WTC11 (cell line): ENCODE data around the gene ADGRV1. TPM values are rescaled to one million over a fixed set of nuclear protein-coding genes. Genes with fewer than 3 reads are reported as not detected.

Experiments used
- ATAC-seq: fragments of 200-7000 bp; cut with Tn5 transposase; 2 replicates; pipeline ENCODE4 v1.10.0; 2021; ENCODE audit warnings: mild to moderate bottlenecking, moderate library complexity
- CTCF ChIA-PET: fragments of 300-600 bp; sonication (Branson Sonifier 250); formaldehyde crosslinking; loops from one replicate; lab custom pipeline; 2021; ENCODE audit warnings: antibody characterized with exemption; lab: Charles Lee
- POLR2A ChIA-PET: fragments of 350-600 bp; sonication (Branson Sonifier 250); formaldehyde crosslinking; loops from one replicate; lab custom pipeline; 2021; ENCODE audit warnings: antibody characterized with exemption; lab: Charles Lee
- DNase-seq: peaks from one replicate; pipeline ENCODE4 v3.0.0; 2021; ENCODE audit warnings: low spot score
- H3K27ac Mint-ChIP-seq: 2 replicates; pipeline ENCODE4 v1.8.0; 2021; ENCODE audit warnings: mixed read lengths
- H3K27me3 Mint-ChIP-seq: 2 replicates; pipeline ENCODE4 v1.8.0; 2021; ENCODE audit warnings: low read depth, mild to moderate bottlenecking, moderate library complexity, mixed read lengths
- H3K36me3 Mint-ChIP-seq: 2 replicates; pipeline ENCODE4 v1.8.0; 2021; ENCODE audit warnings: mixed read lengths
- H3K4me1 Mint-ChIP-seq: 2 replicates; pipeline ENCODE4 v1.8.0; 2022; ENCODE audit warnings: mixed read lengths
- H3K4me3 Mint-ChIP-seq: 2 replicates; pipeline ENCODE4 v1.8.0; 2021; ENCODE audit warnings: mild to moderate bottlenecking, moderate library complexity, mixed read lengths
- H3K9me3 Mint-ChIP-seq: 2 replicates; pipeline ENCODE4 v1.8.0; 2021; ENCODE audit warnings: mixed read lengths
- CBFB ChIP-seq: sonication (generic); formaldehyde crosslinking; IDR thresholded peaks from 2 replicates; pipeline ENCODE4 v1.8.1; 2022; ENCODE audit warnings: mild to moderate bottlenecking, low read depth, missing genetic modification reagents
- CDX4 ChIP-seq: fragments of 250-450 bp; sonication (Bioruptor Pico); IDR thresholded peaks from 2 replicates; pipeline ENCODE4 v1.9.0; 2021; ENCODE audit warnings: moderate library complexity, mild to moderate bottlenecking, inconsistent platforms, borderline replicate concordance
- E2F1 ChIP-seq: sonication (generic); formaldehyde crosslinking; IDR thresholded peaks from 2 replicates; pipeline ENCODE4 v1.8.0; 2022; ENCODE audit warnings: mild to moderate bottlenecking, missing genetic modification reagents
- ESRRA ChIP-seq: sonication (generic); formaldehyde crosslinking; IDR thresholded peaks from 2 replicates; pipeline ENCODE4 v1.8.1; 2022; ENCODE audit warnings: mild to moderate bottlenecking, missing genetic modification reagents, borderline replicate concordance
- GABPB1 ChIP-seq: sonication (generic); formaldehyde crosslinking; IDR thresholded peaks from 2 replicates; pipeline ENCODE4 v1.8.1; 2023; ENCODE audit warnings: mild to moderate bottlenecking, missing genetic modification reagents
- JUN ChIP-seq: sonication (generic); formaldehyde crosslinking; IDR thresholded peaks from 2 replicates; pipeline ENCODE4 v1.8.0; 2023; ENCODE audit warnings: mild to moderate bottlenecking, missing genetic modification reagents
- MXD4 ChIP-seq: fragments of 250-450 bp; sonication (Bioruptor Pico); IDR thresholded peaks from 2 replicates; pipeline ENCODE4 v1.8.0; 2021; ENCODE audit warnings: mild to moderate bottlenecking, moderate library complexity, borderline replicate concordance
- NFATC4 ChIP-seq: fragments of 250-450 bp; sonication (Bioruptor Pico); IDR thresholded peaks from 2 replicates; pipeline ENCODE4 v1.9.0; 2021; ENCODE audit warnings: mild to moderate bottlenecking
- PRRX2 ChIP-seq: fragments of 250-450 bp; sonication (Bioruptor Pico); IDR thresholded peaks from 2 replicates; pipeline ENCODE4 v1.8.0; 2021; ENCODE audit warnings: mild to moderate bottlenecking
- TCF7 ChIP-seq: sonication (generic); formaldehyde crosslinking; IDR thresholded peaks from 2 replicates; pipeline ENCODE4 v1.8.0; 2022; ENCODE audit warnings: mild to moderate bottlenecking, low read depth, missing genetic modification reagents, moderate library complexity
- TEAD4 ChIP-seq: sonication (generic); formaldehyde crosslinking; IDR thresholded peaks from 2 replicates; pipeline ENCODE4 v1.8.0; 2022; ENCODE audit warnings: mild to moderate bottlenecking, missing genetic modification reagents
- ZNF219 ChIP-seq: sonication (generic); formaldehyde crosslinking; IDR thresholded peaks from 2 replicates; pipeline ENCODE4 v1.8.0; 2023; ENCODE audit warnings: missing genetic modification reagents, mild to moderate bottlenecking, borderline replicate concordance
- ZNF232 ChIP-seq: sonication (generic); formaldehyde crosslinking; IDR thresholded peaks from 2 replicates; pipeline ENCODE4 v1.8.0; 2022; ENCODE audit warnings: mild to moderate bottlenecking, missing genetic modification reagents
- ZNF281 ChIP-seq: sonication (generic); formaldehyde crosslinking; IDR thresholded peaks from 2 replicates; pipeline ENCODE4 v1.8.0; 2023; ENCODE audit warnings: mild to moderate bottlenecking, missing genetic modification reagents
- ZNF317 ChIP-seq: sonication (generic); formaldehyde crosslinking; IDR thresholded peaks from 2 replicates; pipeline ENCODE4 v1.8.1; 2023; ENCODE audit warnings: low read depth, mild to moderate bottlenecking, moderate library complexity, missing genetic modification reagents, borderline replicate concordance
- ZNF396 ChIP-seq: fragments of 250-450 bp; sonication (Bioruptor Pico); IDR thresholded peaks from 2 replicates; pipeline ENCODE4 v1.8.0; 2021; ENCODE audit warnings: mild to moderate bottlenecking, moderate library complexity, borderline replicate concordance
- ZNF425 ChIP-seq: fragments of 250-450 bp; sonication (Bioruptor Pico); conservative IDR thresholded peaks from 2 replicates; pipeline ENCODE4 v1.9.0; 2021; ENCODE audit warnings: mild to moderate bottlenecking
- ZNF671 ChIP-seq: fragments of 250-450 bp; sonication (Bioruptor Pico); IDR thresholded peaks from 2 replicates; pipeline ENCODE4 v1.8.0; 2021; ENCODE audit warnings: mild to moderate bottlenecking
- total RNA-seq: library from RNA; stranded (reverse); gene quantifications from 3 replicates; pipeline ENCODE4 v1.2.3, GENCODE V29; 2021
- TF ChIP-seq, protein P1 (sequence below): fragments of 250-450 bp; sonication (Bioruptor Pico); IDR thresholded peaks from 2 replicates; pipeline ENCODE4 v2.1.2; 2022; ENCODE audit warnings: mild to moderate bottlenecking, moderate library complexity
- TF ChIP-seq, protein P2 (sequence below): fragments of 250-450 bp; sonication (Bioruptor Pico); IDR thresholded peaks from 2 replicates; pipeline ENCODE4 v1.8.0; 2021; ENCODE audit warnings: mild to moderate bottlenecking

ADGRV1 gene
- total RNA-seq, 1 experiment from 2014 or later, result 74.5 TPM

- TF ChIP-seq ZNF317 (CRISPR knock-in tag), result no peak
- TF ChIP-seq JUN (CRISPR knock-in tag), result no peak
- no peak for TF ChIP-seq ESRRA (CRISPR knock-in tag)
- no peak for TF ChIP-seq E2F1
These were observed 9.4 kb upstream of the ADGRV1 start (continued) for GRCh38 chr5:90549223-90549622.

DNA sequence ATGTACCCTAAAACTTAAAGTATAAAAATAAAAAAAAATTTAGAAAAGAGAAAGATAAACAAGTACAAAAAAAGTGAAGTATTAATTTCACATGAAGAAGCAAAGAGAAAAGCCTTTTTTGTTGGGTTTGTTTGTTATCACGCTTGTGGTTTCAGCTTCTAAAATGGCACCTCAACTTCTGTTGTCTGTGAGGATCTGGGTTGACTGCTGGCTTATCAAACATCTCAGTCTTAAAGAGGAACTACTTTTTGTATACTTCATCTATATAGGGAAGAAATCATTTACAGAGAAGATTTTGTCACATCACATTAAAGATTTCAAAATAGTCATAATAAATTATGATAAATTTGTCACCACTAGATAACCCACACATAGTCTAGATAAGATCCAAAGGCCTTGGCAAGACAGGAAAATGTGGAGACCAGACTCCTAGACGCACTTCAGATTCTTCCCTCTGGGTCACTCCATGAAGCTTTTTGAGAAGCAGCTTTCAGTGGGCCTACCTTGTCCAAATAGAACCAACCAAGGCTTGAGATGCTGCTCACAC, 8.8 kb upstream of the ADGRV1 start:
- TF ChIP-seq ZNF219 (CRISPR knock-in tag), result no peak
- Mint-ChIP-seq H3K27ac (no peak overlapping the region), H3K27me3 (no peaks in the 10 kb centered on the region), H3K36me3 (no peaks in the 10 kb centered on the region), H3K4me1 (peaks cover 49% of the 10 kb centered on the region), H3K9me3 (peaks cover 6% of the 10 kb centered on the region; the same call in 1 of the 2 replicates), H3K4me3 (no peak overlapping the region)
- CTCF ChIA-PET, result no interaction called here
- ATAC-seq, result no peak
- POLR2A ChIA-PET, result interaction anchor here (0.6 kb wide), 1 partner anchor 54 kb away, joined by 3 read pairs; no protein-coding TSS in a partner anchor
- DNase-seq, result no peak

DNA sequence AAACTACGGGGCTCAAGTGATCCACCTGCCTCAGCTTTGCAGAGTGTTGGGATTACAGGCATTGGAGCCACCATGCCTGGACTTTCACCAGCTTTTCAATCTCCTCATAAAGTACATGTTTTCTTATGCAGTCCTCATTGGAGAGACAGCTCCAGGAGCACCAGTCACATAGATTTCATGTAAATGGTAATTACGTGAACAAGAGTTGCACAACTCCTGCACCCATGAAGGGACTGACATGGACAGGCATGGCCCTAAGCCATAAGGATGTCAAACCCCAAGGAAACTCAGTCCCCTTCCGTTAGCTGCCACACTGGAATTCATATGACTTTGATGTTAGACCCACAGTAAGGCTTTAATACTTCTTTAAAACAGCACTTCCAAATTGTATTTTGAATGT, 7.6 kb upstream of the ADGRV1 start:
- H3K4me3 Mint-ChIP-seq, result no peak overlapping the region
- H3K9me3 Mint-ChIP-seq, result peaks cover 6% of the 10 kb centered on the region; the same call in 1 of the 2 replicates
- peaks cover 55% of the 10 kb centered on the region for H3K4me1 Mint-ChIP-seq
- POLR2A ChIA-PET, result no interaction called here
- TF ChIP-seq PRRX2 (CRISPR knock-in tag), result no peak
- TF ChIP-seq, protein P1, sequence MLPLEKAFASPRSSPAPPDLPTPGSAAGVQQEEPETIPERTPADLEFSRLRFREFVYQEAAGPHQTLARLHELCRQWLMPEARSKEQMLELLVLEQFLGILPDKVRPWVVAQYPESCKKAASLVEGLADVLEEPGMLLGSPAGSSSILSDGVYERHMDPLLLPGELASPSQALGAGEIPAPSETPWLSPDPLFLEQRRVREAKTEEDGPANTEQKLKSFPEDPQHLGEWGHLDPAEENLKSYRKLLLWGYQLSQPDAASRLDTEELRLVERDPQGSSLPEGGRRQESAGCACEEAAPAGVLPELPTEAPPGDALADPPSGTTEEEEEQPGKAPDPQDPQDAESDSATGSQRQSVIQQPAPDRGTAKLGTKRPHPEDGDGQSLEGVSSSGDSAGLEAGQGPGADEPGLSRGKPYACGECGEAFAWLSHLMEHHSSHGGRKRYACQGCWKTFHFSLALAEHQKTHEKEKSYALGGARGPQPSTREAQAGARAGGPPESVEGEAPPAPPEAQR (CRISPR knock-in tag), result no peak
- TF ChIP-seq ZNF232 (CRISPR knock-in tag), result no peak
- TF ChIP-seq TCF7 (CRISPR knock-in tag), result no peak
- TF ChIP-seq ZNF281 (CRISPR knock-in tag), result no peak
- TF ChIP-seq NFATC4, result no peak
- no peak for TF ChIP-seq ZNF671 (CRISPR knock-in tag)
- TF ChIP-seq, protein P2, sequence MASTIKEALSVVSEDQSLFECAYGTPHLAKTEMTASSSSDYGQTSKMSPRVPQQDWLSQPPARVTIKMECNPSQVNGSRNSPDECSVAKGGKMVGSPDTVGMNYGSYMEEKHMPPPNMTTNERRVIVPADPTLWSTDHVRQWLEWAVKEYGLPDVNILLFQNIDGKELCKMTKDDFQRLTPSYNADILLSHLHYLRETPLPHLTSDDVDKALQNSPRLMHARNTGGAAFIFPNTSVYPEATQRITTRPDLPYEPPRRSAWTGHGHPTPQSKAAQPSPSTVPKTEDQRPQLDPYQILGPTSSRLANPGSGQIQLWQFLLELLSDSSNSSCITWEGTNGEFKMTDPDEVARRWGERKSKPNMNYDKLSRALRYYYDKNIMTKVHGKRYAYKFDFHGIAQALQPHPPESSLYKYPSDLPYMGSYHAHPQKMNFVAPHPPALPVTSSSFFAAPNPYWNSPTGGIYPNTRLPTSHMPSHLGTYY (CRISPR knock-in tag), result no peak
- TF ChIP-seq ZNF396 (CRISPR knock-in tag), result no peak
- TF ChIP-seq CBFB (CRISPR knock-in tag), result no peak
- no peak for TF ChIP-seq TEAD4 (CRISPR knock-in tag)
- no peak for TF ChIP-seq CDX4 (CRISPR knock-in tag)
- no peak for TF ChIP-seq GABPB1 (CRISPR knock-in tag)
- TF ChIP-seq ZNF425, result no peak
- TF ChIP-seq E2F1, result no peak
- TF ChIP-seq MXD4 (CRISPR knock-in tag), result no peak
- TF ChIP-seq, all 79 proteins: peak for 0
- Mint-ChIP-seq H3K27me3 (no peaks in the 10 kb centered on the region), H3K27ac (no peak overlapping the region), H3K36me3 (no peaks in the 10 kb centered on the region)
- no peak for DNase-seq
- CTCF ChIA-PET, result interaction anchor here (0.7 kb wide), 1 partner anchor 52 kb away, joined by 3 read pairs; no protein-coding TSS in a partner anchor
- no peak for ATAC-seq
